Cardiac muscle cell (in vitro differentiated cells and primary cell): ENCODE data around the gene C15orf39. TPM values are rescaled to one million over a fixed set of nuclear protein-coding genes. Genes with fewer than 3 reads are reported as not detected.
A peak's percentile ranks its signal among the peaks of the same experiment; 100 is the strongest.

Experiments
- DNase-seq, 2 donors: peaks; one replicate each; pipeline versions ENCODE4 v3.0.0 to v3.0.0-alpha.2; 2010 to 2017; ENCODE audit warnings: low read depth in 1 of 2, low spot score in 1 of 2
- H3K27ac ChIP-seq: fragments of 200-600 bp; sonication (generic); 2 replicates; pipeline ENCODE4 v1.5.1; 2016
- H3K27me3 ChIP-seq: fragments of 200-600 bp; sonication (generic); 2 replicates; pipeline ENCODE4 v1.6.0; 2016; ENCODE audit warnings: control low read depth
- H3K36me3 ChIP-seq: fragments of 200-600 bp; sonication (generic); 2 replicates; pipeline ENCODE4 v1.5.1; 2016; ENCODE audit warnings: control low read depth
- H3K4me1 ChIP-seq: fragments of 200-600 bp; sonication (generic); 2 replicates; pipeline ENCODE4 v1.8.1; 2017; ENCODE audit warnings: low read depth, mild to moderate bottlenecking, mixed run types
- H3K4me3 ChIP-seq: fragments of 200-600 bp; sonication (generic); 2 replicates; pipeline ENCODE4 v1.5.1; 2016; ENCODE audit warnings: mild to moderate bottlenecking
- H3K9me3 ChIP-seq: fragments of 200-600 bp; sonication (generic); 2 replicates; pipeline ENCODE4 v1.5.1; 2017; ENCODE audit warnings: low read depth, mild to moderate bottlenecking, control low read depth
- CTCF ChIP-seq: IDR thresholded peaks from 2 replicates; pipeline ENCODE4 v1.5.1; 2012; ENCODE audit warnings: low read depth, mild to moderate bottlenecking, low read length
- polyA plus RNA-seq: library from polyadenylated mRNA; unstranded; fragments of >200 nt; fragmentation: Nextera tagmentation; extraction: Ambion mirVana; gene quantifications from 2 replicates; pipeline ENCODE4 v1.2.1, GENCODE V29; 2016
- total RNA-seq: library from RNA; depleted of rRNA; stranded (reverse); fragments of >200 nt; gene quantifications from 2 replicates; pipeline ENCODE4 v1.2.3, GENCODE V29; 2016

Gene C15orf39
- total and polyA plus RNA-seq, 2 experiments from 2014 or later: 8.6 to 35.1 TPM

- TF ChIP-seq CTCF: no peak
- H3K9me3 ChIP-seq: no peaks in the 10 kb centered on the region
- H3K4me3 ChIP-seq: no peak overlapping the region
- peaks cover 33% of the 10 kb centered on the region for H3K4me1 ChIP-seq
- H3K36me3 ChIP-seq: no peaks in the 10 kb centered on the region
- no peaks in the 10 kb centered on the region for H3K27me3 ChIP-seq
- DNase-seq: no peak
- H3K27ac ChIP-seq: no peak overlapping the region
Observed at GRCh38 chr15:75176396-75176761, 25.3 kb upstream of the C15orf39 start.

GRCh38 chr15:75177360-75178071, 24.2 kb upstream of the C15orf39 start:
- Histone ChIP-seq H3K9me3 (no peaks in the 10 kb centered on the region), H3K4me3 (no peak overlapping the region), H3K27me3 (no peaks in the 10 kb centered on the region), H3K4me1 (peaks cover 44% of the 10 kb centered on the region), H3K36me3 (no peaks in the 10 kb centered on the region), H3K27ac (peak overlapping the region; percentile 95)
- no peak for TF ChIP-seq CTCF
- no peak for DNase-seq

- Histone ChIP-seq H3K4me3 (peak overlapping the region; percentile 13), H3K4me1 (peaks cover 49% of the 10 kb centered on the region), H3K27me3 (no peaks in the 10 kb centered on the region), H3K36me3 (no peaks in the 10 kb centered on the region), H3K27ac (peak overlapping the region; percentile 95), H3K9me3 (no peaks in the 10 kb centered on the region)
- DNase-seq: peak in 1 of 2 donors; percentile 77
- TF ChIP-seq CTCF: no peak
Observed at GRCh38 chr15:75178171-75178937, 23.3 kb upstream of the C15orf39 start.

GRCh38 chr15:75178938-75179745, 22.5 kb upstream of the C15orf39 start:
- Histone ChIP-seq H3K4me3 (peak overlapping the region; percentile 13), H3K27ac (peak overlapping the region; percentile 95), H3K27me3 (no peaks in the 10 kb centered on the region), H3K36me3 (no peaks in the 10 kb centered on the region), H3K4me1 (peaks cover 49% of the 10 kb centered on the region), H3K9me3 (no peaks in the 10 kb centered on the region)
- no peak for DNase-seq
- TF ChIP-seq CTCF: no peak

- TF ChIP-seq CTCF: no peak
- Histone ChIP-seq H3K9me3 (no peaks in the 10 kb centered on the region), H3K4me3 (no peak overlapping the region), H3K27ac (peak overlapping the region; percentile 95), H3K36me3 (no peaks in the 10 kb centered on the region), H3K4me1 (peaks cover 49% of the 10 kb centered on the region), H3K27me3 (no peaks in the 10 kb centered on the region)
- no peak for DNase-seq
Observed at GRCh38 chr15:75179746-75180140, 21.9 kb upstream of the C15orf39 start.
